ENCODE data around the gene LNX1. TPM values are rescaled to one million over a fixed set of nuclear protein-coding genes. Genes with fewer than 3 reads are reported as not detected.
A peak's percentile ranks its signal among the peaks of the same experiment; 100 is the strongest.

LNX1 gene
- total RNA-seq, 1 donor from 2014 or later, result 13.0 TPM

- Mint-ChIP-seq H3K9me3 (peaks cover 4% of the 10 kb centered on the region), H3K4me1 (peaks cover 22% of the 10 kb centered on the region)
Observed at GRCh38 chr4:53480909-53481308, 110.4 kb downstream of the LNX1 start.

GRCh38 chr4:53479736-53480525 lies 111.4 kb downstream of the LNX1 start:
- Mint-ChIP-seq H3K9me3 (peaks cover 4% of the 10 kb centered on the region), H3K4me1 (peaks cover 18% of the 10 kb centered on the region), H3K4me3 (no peak overlapping the region), H3K27ac (no peak overlapping the region), H3K27me3 (ENCODE audit: low read depth) (no peaks in the 10 kb centered on the region), H3K36me3 (peaks cover 29% of the 10 kb centered on the region)
- TF ChIP-seq CTCF (IDR thresholded peaks at IDR 0.05; ENCODE audit: unreplicated experiment), result no peak
- DNase-seq (ENCODE audit: low spot score in 2 of 2, unreplicated experiment in 2 of 2), result no peak

More at GRCh38 chr4:53480909-53481308, 110.4 kb downstream of the LNX1 start:
- no peak for TF ChIP-seq CTCF (IDR thresholded peaks at IDR 0.05; ENCODE audit: unreplicated experiment)
- Mint-ChIP-seq H3K36me3 (peaks cover 22% of the 10 kb centered on the region), H3K27me3 (ENCODE audit: low read depth) (no peaks in the 10 kb centered on the region), H3K4me3 (no peak overlapping the region), H3K27ac (no peak overlapping the region)
- no peak for DNase-seq (ENCODE audit: low spot score in 2 of 2, unreplicated experiment in 2 of 2)

- Mint-ChIP-seq H3K9me3 (peaks cover 4% of the 10 kb centered on the region), H3K36me3 (peaks cover 31% of the 10 kb centered on the region), H3K27me3 (ENCODE audit: low read depth) (no peaks in the 10 kb centered on the region), H3K4me1 (peaks cover 15% of the 10 kb centered on the region), H3K4me3 (no peak overlapping the region), H3K27ac (no peak overlapping the region)
- no peak for TF ChIP-seq CTCF (IDR thresholded peaks at IDR 0.05; ENCODE audit: unreplicated experiment)
- DNase-seq (ENCODE audit: low spot score in 2 of 2, unreplicated experiment in 2 of 2), result no peak
Observed at GRCh38 chr4:53478671-53479456, 112.4 kb downstream of the LNX1 start.

- H3K9me3 Mint-ChIP-seq, result peaks cover 10% of the 10 kb centered on the region
- peaks cover 39% of the 10 kb centered on the region for H3K36me3 Mint-ChIP-seq
- H3K4me1 Mint-ChIP-seq, result peaks cover 15% of the 10 kb centered on the region
- H3K4me3 Mint-ChIP-seq, result no peak overlapping the region
- no peaks in the 10 kb centered on the region for H3K27me3 Mint-ChIP-seq (ENCODE audit: low read depth)
- no peak for DNase-seq (ENCODE audit: low spot score in 2 of 2, unreplicated experiment in 2 of 2)
- H3K27ac Mint-ChIP-seq, result no peak overlapping the region
- no peak for TF ChIP-seq CTCF (IDR thresholded peaks at IDR 0.05; ENCODE audit: unreplicated experiment)
Observed at GRCh38 chr4:53477636-53478035, 113.7 kb downstream of the LNX1 start.

- H3K27me3 Mint-ChIP-seq (ENCODE audit: low read depth), result no peaks in the 10 kb centered on the region
- TF ChIP-seq CTCF (IDR thresholded peaks at IDR 0.05; ENCODE audit: unreplicated experiment), result no peak
- DNase-seq (ENCODE audit: low spot score in 2 of 2, unreplicated experiment in 2 of 2), result no peak
- H3K27ac Mint-ChIP-seq, result peak overlapping the region; percentile 27
- H3K36me3 Mint-ChIP-seq, result peaks cover 40% of the 10 kb centered on the region
- no peak overlapping the region for H3K4me3 Mint-ChIP-seq
- H3K9me3 Mint-ChIP-seq, result peaks cover 12% of the 10 kb centered on the region
- peaks cover 15% of the 10 kb centered on the region for H3K4me1 Mint-ChIP-seq
Observed at GRCh38 chr4:53477038-53477565, 114.2 kb downstream of the LNX1 start.

All from mesothelial cell of epicardium (in vitro differentiated cells).